ENCODE results near the gene SOX5. TPM values are rescaled to one million over a fixed set of nuclear protein-coding genes. Genes with fewer than 3 reads are reported as not detected.

SOX5 gene
- total and polyA plus RNA-seq, 2 experiments from 2014 or later, result 1.0 to 4.7 TPM

DNA sequence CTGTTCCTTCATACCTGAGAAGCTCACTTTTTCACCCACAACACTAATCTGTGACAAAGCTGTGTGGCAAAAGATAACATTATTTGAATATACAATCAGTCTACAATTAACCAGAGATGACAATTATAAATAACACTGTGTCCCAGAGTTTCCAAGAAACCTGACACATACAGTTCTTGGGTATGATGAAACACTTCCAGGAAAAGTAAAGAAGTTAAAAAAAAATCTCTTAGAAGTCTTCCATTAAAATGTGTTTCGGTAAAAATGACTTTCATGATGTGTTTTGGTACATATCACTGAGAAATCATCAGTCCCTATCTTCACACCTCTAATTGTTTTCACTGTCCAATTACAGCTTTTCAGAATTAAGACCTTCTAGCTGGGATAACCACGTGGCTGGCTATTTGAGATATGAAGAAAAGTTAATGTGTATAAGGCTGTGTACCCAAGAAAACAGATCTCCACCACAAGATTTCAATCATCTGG lies 390.2 kb downstream of the SOX5 start:
- Histone ChIP-seq H3K4me1 (ENCODE audit: insufficient read depth) (0 out of 2 replicates have a peak, but pooled peaks cover 5% of the 10 kb centered on the region), H3K4me2 (no peak overlapping the region), H2AFZ (no peak overlapping the region), H3F3A (replicated peaks; ENCODE audit: low read depth) (no peaks in the 10 kb centered on the region), H4K20me1 (replicated peaks; ENCODE audit: insufficient read depth) (no peaks in the 10 kb centered on the region), H3K9me2 (ENCODE audit: insufficient read depth) (no peaks in the 10 kb centered on the region), H3K36me3 (ENCODE audit: insufficient read depth) (no peaks in the 10 kb centered on the region), H3K27ac (ENCODE audit: low read depth) (no peak overlapping the region), H3K4me3 (no peak overlapping the region), H3K79me2 (replicated peaks; ENCODE audit: insufficient read depth) (no peaks in the 10 kb centered on the region), H3K27me3 (ENCODE audit: insufficient read depth) (no peaks in the 10 kb centered on the region)
- Mint-ChIP-seq H3K27me3 (ENCODE audit: insufficient read depth, low read depth, poor library complexity) (peaks cover 2% of the 10 kb centered on the region), H3K27ac (no peak overlapping the region), H3K36me3 (ENCODE audit: low read depth) (no peaks in the 10 kb centered on the region), H3K4me1 (peaks cover 16% of the 10 kb centered on the region), H3K4me3 (no peak overlapping the region), H3K9me3 (no peaks in the 10 kb centered on the region)
- ATAC-seq (no peak), DNase-seq (ENCODE audit: low spot score) (no peak)
- TF ChIP-seq ZNF462 (CRISPR knock-in tag; IDR thresholded peaks at IDR 0.05) (no peak), POLR2AphosphoS5 (IDR thresholded peaks at IDR 0.05; ENCODE audit: low read depth) (no peak), ZNF114 (CRISPR knock-in tag; IDR thresholded peaks at IDR 0.05) (no peak), CREB1 (CRISPR knock-in tag; IDR thresholded peaks at IDR 0.05; ENCODE audit: low read depth) (no peak), EZH2phosphoT487 (IDR thresholded peaks at IDR 0.05; ENCODE audit: unreplicated experiment) (no peak), CTCF (conservative IDR thresholded peaks at IDR 0.05; ENCODE audit: low read depth in 2 of 2) (no peak), JUNB (IDR thresholded peaks at IDR 0.05; ENCODE audit: unreplicated experiment) (no peak), NANOG (IDR thresholded peaks at IDR 0.05; ENCODE audit: borderline replicate concordance) (no peak), STAT1 (IDR thresholded peaks at IDR 0.05; ENCODE audit: unreplicated experiment) (no peak), REST (IDR thresholded peaks at IDR 0.05; ENCODE audit: unreplicated experiment) (no peak), ZNF331 (CRISPR knock-in tag; IDR thresholded peaks at IDR 0.05; ENCODE audit: low read depth) (no peak), EZH2 (IDR thresholded peaks at IDR 0.05; ENCODE audit: low read depth, unreplicated experiment) (no peak)
- TF ChIP-seq, protein P1, sequence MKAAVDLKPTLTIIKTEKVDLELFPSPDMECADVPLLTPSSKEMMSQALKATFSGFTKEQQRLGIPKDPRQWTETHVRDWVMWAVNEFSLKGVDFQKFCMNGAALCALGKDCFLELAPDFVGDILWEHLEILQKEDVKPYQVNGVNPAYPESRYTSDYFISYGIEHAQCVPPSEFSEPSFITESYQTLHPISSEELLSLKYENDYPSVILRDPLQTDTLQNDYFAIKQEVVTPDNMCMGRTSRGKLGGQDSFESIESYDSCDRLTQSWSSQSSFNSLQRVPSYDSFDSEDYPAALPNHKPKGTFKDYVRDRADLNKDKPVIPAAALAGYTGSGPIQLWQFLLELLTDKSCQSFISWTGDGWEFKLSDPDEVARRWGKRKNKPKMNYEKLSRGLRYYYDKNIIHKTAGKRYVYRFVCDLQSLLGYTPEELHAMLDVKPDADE (IDR thresholded peaks at IDR 0.05), result no peak
